ENCODE measurements around the gene CCDC57.

The CCDC57 gene

GRCh38 chr17:82081966-82082365 is 130.7 kb downstream of the CCDC57 start:
- no peak for DNase-seq (ENCODE audit: low read depth in 2 of 2)

- DNase-seq (ENCODE audit: low read depth in 2 of 2): no peak
These were observed 131.1 kb downstream of the CCDC57 start for GRCh38 chr17:82081546-82081945.

- DNase-seq (ENCODE audit: low read depth in 2 of 2): no peak
These were observed 131.7 kb downstream of the CCDC57 start for GRCh38 chr17:82080789-82081464.

- no peak for DNase-seq (ENCODE audit: low read depth in 2 of 2)
These were observed 132.4 kb downstream of the CCDC57 start for GRCh38 chr17:82080048-82080788.

GRCh38 chr17:82079001-82079677 is 133.5 kb downstream of the CCDC57 start:
- DNase-seq (ENCODE audit: low read depth in 2 of 2): no peak

GRCh38 chr17:82078433-82078832 is 134.2 kb downstream of the CCDC57 start:
- no peak for DNase-seq (ENCODE audit: low read depth in 2 of 2)

- no peak for DNase-seq (ENCODE audit: low read depth in 2 of 2)
These were observed 134.9 kb downstream of the CCDC57 start for GRCh38 chr17:82077617-82078358.

- DNase-seq (ENCODE audit: low read depth in 2 of 2): no peak
These were observed 135.7 kb downstream of the CCDC57 start for GRCh38 chr17:82076785-82077591.

- no peak for DNase-seq (ENCODE audit: low read depth in 2 of 2)
These were observed 136.4 kb downstream of the CCDC57 start for GRCh38 chr17:82076018-82076784.

- DNase-seq (ENCODE audit: low read depth in 2 of 2): no peak
These were observed 139.2 kb downstream of the CCDC57 start for GRCh38 chr17:82073446-82073845.

- DNase-seq (ENCODE audit: low read depth in 2 of 2): no peak
These were observed 139.8 kb downstream of the CCDC57 start for GRCh38 chr17:82072827-82073226.

GRCh38 chr17:82070611-82071010 is 142.0 kb downstream of the CCDC57 start:
- DNase-seq (ENCODE audit: low read depth in 2 of 2): no peak

GRCh38 chr17:82065638-82066303 is 146.9 kb downstream of the CCDC57 start, which contains the start of gene DUS1L:
Gene DUS1L, minus strand, starts transcription at chr17:82065804. Its CDS starts 745 bp downstream, at chr17:82065059.
- peak; percentile 51 to 57 for DNase-seq (ENCODE audit: low read depth in 2 of 2)

- DNase-seq (ENCODE audit: low read depth in 2 of 2): no peak
These were observed 147.4 kb downstream of the CCDC57 start for GRCh38 chr17:82065193-82065637.

GRCh38 chr17:82064433-82065192 is 148.0 kb downstream of the CCDC57 start:
- DNase-seq (ENCODE audit: low read depth in 2 of 2): no peak

- no peak for DNase-seq (ENCODE audit: low read depth in 2 of 2)
These were observed 148.9 kb downstream of the CCDC57 start for GRCh38 chr17:82063424-82064415.

- DNase-seq (ENCODE audit: low read depth in 2 of 2): no peak
These were observed 149.7 kb downstream of the CCDC57 start for GRCh38 chr17:82062984-82063368.

Data from stimulated activated CD4-positive, alpha-beta T cell treated with anti-CD3 and anti-CD28 coated beads, Interleukin-12 subunit alpha, Interleukin-12 subunit beta, amount 100 ng/mL, for 24 hours (primary cell).